Vagina (tissue), 2 donors: Measurements from ENCODE around the gene ATP8B2.

Experiments
- CTCF ChIP-seq, 3 experiments: fragments of 450-650 bp in 2 of 3; fragments of 200-600 bp in 1 of 3; sonication (generic) in 1 of 3; IDR thresholded peaks; one replicate each; pipeline ENCODE4 v1.5.1; 2017 to 2019; ENCODE audit warnings: antibody characterized with exemption in 3 of 3, mild to moderate bottlenecking in 2 of 3, moderate library complexity in 2 of 3
- POLR2A ChIP-seq, 2 donors: fragments of 450-650 bp; IDR thresholded peaks; one replicate each; pipeline ENCODE4 v1.6.1; 2017; ENCODE audit warnings: antibody characterized with exemption in 2 of 2, mild to moderate bottlenecking in 2 of 2, moderate library complexity in 2 of 2
- POLR2AphosphoS5 ChIP-seq, 2 donors: sonication (generic); formaldehyde crosslinking; IDR thresholded peaks; one replicate each; pipeline ENCODE4 v1.9.0; 2017; ENCODE audit warnings: antibody characterized with exemption in 2 of 2, mild to moderate bottlenecking in 2 of 2, low read depth in 1 of 2; ENCODE audit not compliant: insufficient read depth in 1 of 2

- TF ChIP-seq POLR2AphosphoS5 (IDR thresholded peaks at IDR 0.05; ENCODE audit: insufficient read depth in 1 of 2, low read depth in 1 of 2) (no peak), CTCF (IDR thresholded peaks at IDR 0.05) (no peak), POLR2A (IDR thresholded peaks at IDR 0.05) (no peak)
Measured at GRCh38 chr1:154346276-154346917, 21.1 kb downstream of the ATP8B2 start.
